Stimulated activated naive B cell treated with anti-CD40 and anti-IgM and Interleukin-4, amounts not matched to agents 10 μg/mL and 1 μg/mL and 100 μg/mL, for 72 hours (primary cell): ENCODE measurements around the gene RNF7.
"Not testable (repeated sequence)": the region's sequence is repeated elsewhere in the genome, so short reads cannot be mapped to it uniquely, and the experiment has no call there.

Experiments
- ATAC-seq, 2 donors: fragments of 150-1000 bp; cut with Tn5 transposase; replicated peaks; 2 replicates each; pipeline ENCODE4 v1.10.0; 2021; ENCODE audit warnings: moderate library complexity in 1 of 2
- DNase-seq: peaks from one replicate; pipeline ENCODE4 v3.0.0; 2021
- H3K27ac Mint-ChIP-seq: one replicate; pipeline ENCODE4 v1.8.0; 2022; ENCODE audit warnings: mild to moderate bottlenecking, mixed read lengths
- H3K27me3 Mint-ChIP-seq, 2 donors: one replicate each; pipeline ENCODE4 v1.8.0; 2022; ENCODE audit warnings: mixed read lengths in 2 of 2
- H3K36me3 Mint-ChIP-seq, 2 donors: one replicate each; pipeline ENCODE4 v1.8.0; 2022; ENCODE audit warnings: mixed read lengths in 2 of 2, mild to moderate bottlenecking in 1 of 2
- H3K4me1 Mint-ChIP-seq, 2 donors: one replicate each; pipeline ENCODE4 v1.8.0; 2022; ENCODE audit warnings: mixed read lengths in 2 of 2, mild to moderate bottlenecking in 1 of 2
- H3K4me3 Mint-ChIP-seq, 2 donors: one replicate each; pipeline ENCODE4 v1.8.0; 2022; ENCODE audit warnings: mild to moderate bottlenecking in 2 of 2, mixed read lengths in 2 of 2, moderate library complexity in 1 of 2
- H3K9me3 Mint-ChIP-seq, 2 donors: one replicate each; pipeline ENCODE4 v1.8.0; 2022; ENCODE audit warnings: mixed read lengths in 2 of 2, mild to moderate bottlenecking in 1 of 2

Gene RNF7

DNA sequence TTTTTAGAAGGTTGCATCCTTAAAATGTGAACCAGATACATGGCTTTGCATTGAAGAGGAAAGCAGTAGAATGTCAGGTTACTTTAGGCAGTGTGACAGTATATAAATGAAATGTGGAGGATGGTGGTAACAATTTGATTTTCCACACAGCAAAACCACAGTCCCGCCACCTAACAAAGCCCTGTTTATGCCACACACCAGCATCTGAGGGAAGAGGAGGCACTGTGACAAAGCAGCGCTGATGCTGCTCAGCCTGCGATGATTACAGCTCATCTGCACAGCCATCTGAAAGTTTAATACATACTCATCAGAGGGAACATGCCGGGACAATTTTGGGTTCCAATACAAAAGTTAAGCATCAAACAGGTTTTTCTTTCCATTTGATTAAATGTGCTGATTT is 8.9 kb downstream of the RNF7 start:
- Mint-ChIP-seq H3K9me3 (no peaks in the 10 kb centered on the region), H3K27ac (no peak overlapping the region), H3K27me3 (no peaks in the 10 kb centered on the region), H3K4me1 (peaks cover 3 to 7% of the 10 kb centered on the region in 2 donors), H3K36me3 (peaks cover 7 to 21% of the 10 kb centered on the region in 2 donors), H3K4me3 (no peak overlapping the region)
- DNase-seq (no peak), ATAC-seq (no peak)

DNA sequence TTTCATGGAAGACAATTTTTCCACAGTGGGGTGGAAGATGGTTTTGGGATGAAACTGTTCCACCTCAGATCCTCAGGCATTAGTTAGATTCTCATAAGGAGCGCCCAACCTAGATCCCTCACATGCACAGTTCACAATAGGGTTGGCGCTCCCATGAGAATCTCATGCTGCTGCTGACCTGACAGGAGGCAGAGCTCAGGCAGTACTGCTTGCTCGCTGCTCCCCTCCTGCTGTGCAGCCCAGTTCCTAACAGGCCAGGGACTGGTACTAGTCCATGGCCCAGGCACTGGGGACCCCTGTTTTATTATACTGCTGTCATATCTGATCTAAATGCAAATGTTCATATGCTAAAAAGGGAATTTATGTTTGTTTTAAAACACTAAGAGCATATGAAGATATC is 15.3 kb downstream of the RNF7 start:
- ATAC-seq (no peak), DNase-seq (no peak)
- H3K27ac Mint-ChIP-seq, result no peak overlapping the region
- no peaks in the 10 kb centered on the region for H3K27me3 Mint-ChIP-seq
- H3K36me3 Mint-ChIP-seq, result peaks cover 0 to 3% of the 10 kb centered on the region in 2 donors
- H3K4me1 Mint-ChIP-seq, result no peaks in the 10 kb centered on the region
- H3K9me3 Mint-ChIP-seq, result no peaks in the 10 kb centered on the region
- H3K4me3 Mint-ChIP-seq, result no peak overlapping the region

DNA sequence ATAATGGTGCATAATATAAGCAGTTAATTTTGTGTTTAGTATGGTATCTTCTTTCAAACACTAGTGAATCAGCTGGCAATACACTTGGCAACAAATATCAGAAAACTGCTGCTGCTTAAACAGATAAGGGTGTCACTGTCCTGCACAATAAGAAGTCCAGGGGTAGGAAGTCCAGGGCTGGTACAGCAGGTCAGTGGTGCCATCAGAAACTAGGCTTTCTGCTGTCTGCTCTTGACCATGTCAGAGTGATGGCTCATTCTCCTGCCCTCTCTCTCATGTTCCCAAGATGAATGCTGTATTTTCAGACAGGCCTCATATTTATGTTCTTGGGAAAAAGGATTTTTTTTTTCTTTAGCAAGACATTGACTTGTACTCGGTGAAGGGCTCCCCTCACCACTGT is 15.9 kb downstream of the RNF7 start:
- Mint-ChIP-seq H3K9me3 (no peaks in the 10 kb centered on the region), H3K36me3 (peaks cover 0 to 3% of the 10 kb centered on the region in 2 donors), H3K27ac (no peak overlapping the region), H3K27me3 (no peaks in the 10 kb centered on the region), H3K4me1 (no peaks in the 10 kb centered on the region), H3K4me3 (no peak overlapping the region)
- DNase-seq (no peak), ATAC-seq (no peak)

GRCh38 chr3:141762552-141762951 is 24.5 kb downstream of the RNF7 start:
- DNase-seq, H3K27me3 Mint-ChIP-seq, H3K36me3 Mint-ChIP-seq, H3K4me1 Mint-ChIP-seq, H3K4me3 Mint-ChIP-seq, ATAC-seq, H3K9me3 Mint-ChIP-seq, H3K27ac Mint-ChIP-seq: not testable (repeated sequence)

DNA sequence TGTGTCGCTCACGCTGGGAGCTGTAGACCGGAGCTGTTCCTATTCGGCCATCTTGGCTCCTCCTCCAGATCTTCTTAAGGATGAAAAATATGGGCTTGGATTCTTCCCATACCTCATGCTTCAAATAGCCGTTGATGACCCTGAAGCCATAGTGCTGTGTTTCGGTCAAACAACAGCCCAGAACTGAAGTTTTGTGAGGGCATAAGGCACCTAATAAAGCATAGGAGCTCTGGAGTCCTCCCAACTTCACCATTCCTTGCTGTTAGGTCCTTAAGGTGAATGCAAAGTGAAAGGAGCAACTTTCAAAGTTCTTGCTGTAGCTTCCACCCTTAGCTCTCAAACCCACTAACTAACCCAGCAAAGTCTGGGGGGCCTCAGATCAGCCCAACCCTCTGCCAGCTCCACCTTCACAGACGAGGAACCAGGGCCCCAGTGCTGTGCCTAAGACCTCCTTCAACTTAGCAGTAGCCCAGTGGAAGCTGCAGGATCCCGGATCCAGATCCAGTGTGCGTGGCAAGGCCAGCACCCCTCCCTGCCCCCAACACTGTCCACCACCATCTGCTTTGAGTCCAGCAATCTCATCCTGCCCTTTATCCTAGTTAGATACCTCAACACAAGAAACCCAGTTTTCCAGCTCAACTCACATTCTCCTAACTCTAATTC is 25.1 kb downstream of the RNF7 start, which contains the start of gene GRK7:
Gene GRK7 (plus strand): TSS at position 321 of the 663 bp plus-strand sequence. CDS start 14,877 bp downstream, outside the sequence.
- no peak for ATAC-seq
- H3K9me3 Mint-ChIP-seq, result no peaks in the 10 kb centered on the region
- no peaks in the 10 kb centered on the region for H3K27me3 Mint-ChIP-seq
- H3K36me3 Mint-ChIP-seq, result peaks cover 0 to 4% of the 10 kb centered on the region in 2 donors
- no peak within 1 kb of the TSS for H3K27ac Mint-ChIP-seq
- no peak for DNase-seq
- H3K4me3 Mint-ChIP-seq, result no peak within 1 kb of the TSS
- H3K4me1 Mint-ChIP-seq, result no peaks in the 10 kb centered on the region

DNA sequence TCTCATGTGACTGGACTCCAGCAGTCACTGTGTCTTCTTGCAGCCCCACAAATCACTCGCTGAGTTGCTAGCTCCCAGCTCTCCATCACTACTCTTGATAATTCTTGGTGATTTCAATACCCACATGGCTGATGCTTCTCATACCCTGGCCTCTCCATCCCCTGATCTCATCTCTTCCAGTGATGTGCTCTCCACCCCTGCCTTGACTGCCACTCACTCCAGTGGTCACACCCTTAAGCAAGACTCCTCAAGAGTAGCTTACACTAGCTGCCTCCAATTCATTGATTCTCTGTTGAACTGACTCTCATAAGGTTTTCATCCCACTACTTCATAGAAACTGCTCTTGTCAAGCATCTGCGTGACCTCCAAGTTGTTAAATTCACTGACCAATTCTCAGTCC is 25.9 kb downstream of the RNF7 start:
- ATAC-seq, result no peak
- no peaks in the 10 kb centered on the region for H3K9me3 Mint-ChIP-seq

DNA sequence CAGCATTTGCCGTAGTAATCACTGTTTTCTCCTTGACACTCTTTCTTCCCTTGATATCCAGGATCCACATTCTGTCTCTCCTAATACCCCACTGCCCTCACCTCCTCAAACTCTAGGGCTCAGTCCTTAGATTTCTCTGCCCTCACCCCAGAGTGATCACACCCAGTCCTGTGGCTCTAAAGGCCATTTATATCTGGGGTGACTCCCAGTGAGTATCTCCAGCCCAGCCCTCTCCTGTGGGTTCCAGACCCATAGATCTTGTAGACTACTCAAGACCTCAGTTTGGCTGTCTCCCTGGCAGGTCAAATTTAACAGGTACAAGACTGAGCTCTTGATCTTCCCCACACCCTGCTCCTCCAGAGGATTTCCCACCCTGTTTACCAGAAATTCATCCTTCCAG is 26.4 kb downstream of the RNF7 start:
- ATAC-seq (no peak), DNase-seq (no peak)
- H3K36me3 Mint-ChIP-seq, result peaks cover 0 to 4% of the 10 kb centered on the region in 2 donors
- H3K27me3 Mint-ChIP-seq, result peaks cover 0 to 7% of the 10 kb centered on the region in 2 donors
- H3K27ac Mint-ChIP-seq, result no peak overlapping the region
- no peak overlapping the region for H3K4me3 Mint-ChIP-seq
- H3K9me3 Mint-ChIP-seq, result no peaks in the 10 kb centered on the region
- H3K4me1 Mint-ChIP-seq, result no peaks in the 10 kb centered on the region

More for the DNA sequence above, 25.9 kb downstream of the RNF7 start:
- Mint-ChIP-seq H3K36me3 (peaks cover 0 to 4% of the 10 kb centered on the region in 2 donors), H3K27me3 (peaks cover 0 to 4% of the 10 kb centered on the region in 2 donors), H3K27ac (no peak overlapping the region), H3K4me3 (no peak overlapping the region), H3K4me1 (no peaks in the 10 kb centered on the region)
- DNase-seq, result no peak

DNA sequence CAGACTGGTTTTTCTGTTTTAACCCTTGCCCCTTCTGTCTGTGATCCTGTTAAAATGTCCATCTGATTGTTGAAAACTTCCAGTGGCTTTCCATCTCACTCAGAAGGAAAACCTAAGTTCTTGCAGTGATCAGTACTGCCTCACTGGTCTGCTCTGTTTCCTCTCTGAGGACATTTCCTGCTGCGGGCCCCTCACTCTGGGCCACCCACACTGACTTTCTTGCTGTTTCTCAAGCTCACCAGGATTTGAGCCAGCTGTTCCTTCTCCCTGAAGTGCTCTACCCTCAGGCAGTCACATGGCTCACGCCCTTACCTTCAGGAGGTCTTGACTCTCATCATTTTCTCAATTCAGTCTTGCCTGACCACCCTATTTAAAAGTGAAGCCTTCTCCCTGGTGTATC is 26.9 kb downstream of the RNF7 start:
- ATAC-seq, result no peak
- Mint-ChIP-seq H3K36me3 (peaks cover 0 to 4% of the 10 kb centered on the region in 2 donors), H3K4me3 (no peak overlapping the region), H3K27me3 (peaks cover 0 to 7% of the 10 kb centered on the region in 2 donors), H3K4me1 (no peaks in the 10 kb centered on the region), H3K27ac (no peak overlapping the region), H3K9me3 (no peaks in the 10 kb centered on the region)
- DNase-seq, result no peak

GRCh38 chr3:141767066-141767465 is 29.0 kb downstream of the RNF7 start:
- H3K4me1 Mint-ChIP-seq, result no peaks in the 10 kb centered on the region
- DNase-seq (no peak), ATAC-seq (no peak)
- peaks cover 0 to 4% of the 10 kb centered on the region in 2 donors for H3K36me3 Mint-ChIP-seq
- peaks cover 0 to 7% of the 10 kb centered on the region in 2 donors for H3K27me3 Mint-ChIP-seq
- H3K4me3 Mint-ChIP-seq, result no peak overlapping the region
- no peaks in the 10 kb centered on the region for H3K9me3 Mint-ChIP-seq
- no peak overlapping the region for H3K27ac Mint-ChIP-seq

DNA sequence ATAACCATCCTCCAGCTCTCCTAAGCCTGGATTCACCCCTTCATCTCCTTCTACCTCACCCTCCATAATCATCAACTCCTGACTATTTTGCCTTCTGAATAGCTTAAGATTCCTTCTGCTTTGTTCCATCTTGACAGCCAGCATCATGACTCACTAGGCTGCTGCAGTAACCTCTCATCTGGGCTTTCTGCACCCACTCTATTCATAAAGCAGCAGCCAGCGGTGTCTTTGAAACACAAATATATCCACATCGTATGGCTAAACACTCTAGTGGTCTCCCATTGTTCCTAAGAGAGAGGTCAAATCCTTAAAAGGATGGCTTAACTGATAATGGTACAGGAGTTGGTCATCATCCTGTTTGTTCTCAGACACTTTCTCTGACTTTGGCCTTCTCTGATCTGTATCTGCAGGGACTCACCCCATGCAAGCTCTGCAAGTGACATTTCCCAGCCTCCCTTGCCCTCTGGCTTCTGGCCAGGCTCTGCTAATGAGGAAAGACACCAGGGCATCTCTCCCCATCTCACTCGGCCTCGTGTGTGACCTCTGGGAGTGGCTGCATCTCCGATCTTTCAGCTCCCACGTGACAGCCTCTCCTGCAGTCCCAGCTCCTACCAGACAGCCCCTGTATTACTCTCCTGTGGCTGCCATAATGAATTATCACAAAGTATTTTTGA is 31.3 kb downstream of the RNF7 start:
- no peak overlapping the region for H3K4me3 Mint-ChIP-seq
- no peak overlapping the region for H3K27ac Mint-ChIP-seq
- peaks cover 0 to 7% of the 10 kb centered on the region in 2 donors for H3K27me3 Mint-ChIP-seq
- ATAC-seq (no peak), DNase-seq (no peak)
- no peaks in the 10 kb centered on the region for H3K4me1 Mint-ChIP-seq
- H3K36me3 Mint-ChIP-seq, result no peaks in the 10 kb centered on the region
- H3K9me3 Mint-ChIP-seq, result no peaks in the 10 kb centered on the region

DNA sequence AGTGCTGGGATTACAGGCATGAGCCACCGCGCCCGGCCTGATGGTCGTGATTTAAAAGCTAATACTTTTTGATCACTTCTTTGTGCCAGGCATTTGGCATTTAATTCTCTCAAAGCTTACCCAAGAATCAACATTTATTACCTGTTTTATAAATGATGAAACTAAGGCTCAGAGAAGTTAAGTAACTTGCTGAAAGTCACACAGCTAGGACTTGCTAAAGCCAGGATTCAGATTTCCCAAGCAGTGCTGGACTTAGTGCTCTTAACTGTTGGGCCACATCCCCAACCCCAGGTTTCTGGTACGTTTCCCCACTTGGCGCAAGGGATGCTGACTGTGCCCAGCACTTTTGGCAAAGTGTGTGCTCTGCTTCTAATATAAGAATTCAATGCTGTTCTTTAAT is 35.6 kb downstream of the RNF7 start:
- no peak for ATAC-seq
- no peaks in the 10 kb centered on the region for H3K9me3 Mint-ChIP-seq
- no peak for DNase-seq
- no peaks in the 10 kb centered on the region for H3K4me1 Mint-ChIP-seq
- H3K4me3 Mint-ChIP-seq, result no peak overlapping the region
- peaks cover 0 to 7% of the 10 kb centered on the region in 2 donors for H3K27me3 Mint-ChIP-seq
- no peak overlapping the region for H3K27ac Mint-ChIP-seq
- no peaks in the 10 kb centered on the region for H3K36me3 Mint-ChIP-seq

- ATAC-seq, result no peak
- Mint-ChIP-seq H3K36me3 (peaks cover 0 to 2% of the 10 kb centered on the region in 2 donors), H3K4me3 (no peak overlapping the region), H3K27me3 (no peaks in the 10 kb centered on the region), H3K9me3 (peaks cover 3% of the 10 kb centered on the region in 2 donors), H3K4me1 (no peaks in the 10 kb centered on the region), H3K27ac (no peak overlapping the region)
- no peak for DNase-seq
These were observed 38.3 kb downstream of the RNF7 start for GRCh38 chr3:141776376-141776775.

DNA sequence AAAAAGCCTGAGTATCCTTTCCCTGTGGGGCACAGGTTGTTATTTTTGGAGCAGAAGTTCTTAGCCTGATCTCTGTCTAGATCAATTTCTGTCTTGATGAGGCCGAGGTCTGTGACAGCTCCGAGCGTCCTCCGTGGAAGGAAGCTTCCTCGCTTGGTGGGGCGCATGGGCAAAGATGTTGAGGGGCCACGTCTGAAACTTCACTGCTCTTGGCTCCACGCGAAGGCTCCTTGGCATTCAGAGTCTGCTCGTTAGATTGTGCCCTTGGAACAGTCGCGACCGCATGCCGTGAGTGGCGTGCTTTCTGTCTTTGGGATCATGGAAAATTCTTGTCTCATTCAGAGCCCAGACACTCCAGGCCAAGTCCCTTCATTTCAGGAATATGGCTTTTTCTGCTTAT is 38.8 kb downstream of the RNF7 start:
- Mint-ChIP-seq H3K9me3 (peaks cover 3% of the 10 kb centered on the region in 2 donors), H3K27me3 (no peaks in the 10 kb centered on the region), H3K27ac (no peak overlapping the region), H3K4me3 (no peak overlapping the region), H3K4me1 (no peaks in the 10 kb centered on the region), H3K36me3 (peaks cover 0 to 2% of the 10 kb centered on the region in 2 donors)
- DNase-seq (no peak), ATAC-seq (no peak)

DNA sequence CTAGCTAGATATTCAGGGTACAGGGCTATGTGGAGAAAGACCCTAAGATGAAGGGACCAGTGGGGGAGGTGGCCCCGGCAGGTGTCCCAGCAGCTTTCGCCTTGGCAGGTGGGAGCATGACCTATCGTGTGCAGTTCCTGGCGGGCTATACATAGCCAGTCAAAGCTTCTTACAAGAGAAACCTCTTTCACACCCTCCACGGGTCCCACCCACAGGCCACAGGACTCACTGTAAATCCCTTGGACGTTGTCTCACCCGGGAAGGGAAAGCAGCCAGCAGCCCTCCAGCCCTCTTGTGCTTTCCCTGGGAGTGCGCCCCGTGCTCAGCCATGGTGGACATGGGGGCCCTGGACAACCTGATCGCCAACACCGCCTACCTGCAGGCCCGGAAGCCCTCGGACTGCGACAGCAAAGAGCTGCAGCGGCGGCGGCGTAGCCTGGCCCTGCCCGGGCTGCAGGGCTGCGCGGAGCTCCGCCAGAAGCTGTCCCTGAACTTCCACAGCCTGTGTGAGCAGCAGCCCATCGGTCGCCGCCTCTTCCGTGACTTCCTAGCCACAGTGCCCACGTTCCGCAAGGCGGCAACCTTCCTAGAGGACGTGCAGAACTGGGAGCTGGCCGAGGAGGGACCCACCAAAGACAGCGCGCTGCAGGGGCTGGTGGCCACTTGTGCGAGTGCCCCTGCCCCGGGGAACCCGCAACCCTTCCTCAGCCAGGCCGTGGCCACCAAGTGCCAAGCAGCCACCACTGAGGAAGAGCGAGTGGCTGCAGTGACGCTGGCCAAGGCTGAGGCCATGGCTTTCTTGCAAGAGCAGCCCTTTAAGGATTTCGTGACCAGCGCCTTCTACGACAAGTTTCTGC is 40.1 kb downstream of the RNF7 start:
- Mint-ChIP-seq H3K27ac (no peak overlapping the region), H3K36me3 (peaks cover 0 to 4% of the 10 kb centered on the region in 2 donors), H3K27me3 (no peaks in the 10 kb centered on the region), H3K4me3 (no peak overlapping the region), H3K9me3 (peaks cover 3 to 5% of the 10 kb centered on the region in 2 donors), H3K4me1 (no peaks in the 10 kb centered on the region)
- DNase-seq (no peak), ATAC-seq (no peak)
